Astrocyte (in vitro differentiated cells and primary cell): Measurements from ENCODE around the gene ZFP36L2.

Source experiments
- CTCF ChIP-seq: IDR thresholded peaks from 2 replicates; pipeline ENCODE4 v1.5.1; 2011; ENCODE audit warnings: low read depth, mild to moderate bottlenecking, inconsistent platforms, low read length, moderate library complexity; ENCODE audit not compliant: insufficient read depth
- EZH2 ChIP-seq: IDR thresholded peaks from 2 replicates; pipeline ENCODE4 v1.6.1; 2012; ENCODE audit warnings: mild to moderate bottlenecking, low read length, inconsistent platforms; ENCODE audit not compliant: insufficient read depth

- no peak for TF ChIP-seq CTCF
- TF ChIP-seq EZH2: no peak
Observed at GRCh38 chr2:43267381-43267780, 41.0 kb upstream of the ZFP36L2 start.
